22Rv1 (cell line): ENCODE measurements around the gene SPDYC.

Source experiments
- CTCF ChIP-seq: fragments of 450-650 bp; IDR thresholded peaks from 2 replicates; pipeline ENCODE4 v1.5.1; 2017; ENCODE audit warnings: mild to moderate bottlenecking
- ZFX ChIP-seq: fragments of 450-650 bp; IDR thresholded peaks from 2 replicates; pipeline ENCODE4 v1.6.1; 2017; ENCODE audit warnings: antibody characterized with exemption, borderline replicate concordance

DNA sequence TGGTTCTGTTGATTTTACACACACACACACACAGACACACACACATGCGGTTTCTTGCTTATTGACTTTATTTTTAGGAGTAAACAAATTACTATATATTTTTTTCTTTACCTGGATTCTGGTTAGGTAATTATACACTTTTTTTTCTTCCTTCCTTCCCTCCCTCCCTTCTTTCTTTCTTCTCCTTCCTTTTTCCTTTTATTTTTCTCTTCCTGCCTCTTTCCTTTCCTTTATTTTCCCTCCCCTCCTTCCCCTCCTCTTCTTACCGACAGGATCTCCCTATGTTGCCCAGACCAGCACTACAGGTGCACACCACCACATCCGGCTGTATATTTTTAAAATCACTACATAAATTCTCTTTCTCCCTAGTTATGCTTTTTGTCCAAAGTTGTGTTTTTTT is 3.1 kb upstream of the SPDYC start:
- no peak for TF ChIP-seq CTCF
- TF ChIP-seq ZFX: no peak
